HCT116 (cell line): ENCODE results near the gene AGTPBP1. TPM values are rescaled to one million over a fixed set of nuclear protein-coding genes. Genes with fewer than 3 reads are reported as not detected.
"Not testable (repeated sequence)": the region's sequence is repeated elsewhere in the genome, so short reads cannot be mapped to it uniquely, and the experiment has no call there.

ENCODE experiments used
- ATAC-seq: fragments of 200-7000 bp; cut with Tn5 transposase; 2 replicates; pipeline ENCODE4 v1.9.1; 2020; ENCODE audit warnings: mild to moderate bottlenecking, moderate library complexity
- BruUV-seq: library from RNA; stranded (reverse); fragments of 400-500 nt; replicated peaks from 2 replicates; lab custom pipeline; 2021; lab: Mats Ljungman, UMichigan
- CTCF ChIA-PET: fragments of 300-600 bp; sonication (Branson Sonifier 250); formaldehyde crosslinking; loops from one replicate; lab custom pipeline; 2021; ENCODE audit warnings: antibody characterized with exemption; lab: Charles Lee
- POLR2A ChIA-PET: fragments of 300-600, 350-600 bp; sonication (Branson Sonifier 250); formaldehyde crosslinking; loops from one replicate; lab custom pipeline; 2021; ENCODE audit warnings: antibody characterized with exemption; lab: Charles Lee
- RAD21 ChIA-PET, 2 experiments: fragments of 300-600 bp; sonication (Branson Sonifier 250); formaldehyde crosslinking; loops; one replicate each; lab custom pipeline; 2023; ENCODE audit warnings: low total read pairs in 2 of 2; ENCODE audit not compliant: uncharacterized antibody in 2 of 2, unreplicated experiment in 2 of 2, low non-redundant PET in 1 of 2; lab: Charles Lee
- DNase-seq: peaks from one replicate; pipeline ENCODE4 v3.0.0-alpha.2; 2010; ENCODE audit warnings: low read depth, low spot score
- H2AFZ ChIP-seq: fragments of 200-600 bp; shearing (Covaris generic), sonication (generic); 2 replicates; pipeline ENCODE4 v1.6.1; 2017; ENCODE audit warnings: low read depth, mixed run types, mixed read lengths, antibody characterized with exemption, low read length; ENCODE audit not compliant: poor library complexity, severe bottlenecking
- H3K27ac ChIP-seq: 2 replicates; pipeline ENCODE4 v1.5.1; 2012; ENCODE audit warnings: low read depth, low read length
- H3K27me3 ChIP-seq: fragments of 200-600 bp; sonication (generic); 2 replicates; pipeline ENCODE4 v1.6.1; 2016; ENCODE audit warnings: mixed run types, low read length, mixed read lengths; ENCODE audit not compliant: insufficient read depth
- H3K36me3 ChIP-seq, 2 experiments: fragments of 200-500 bp in 1 of 2; fragments of 200-600 bp in 1 of 2; sonication (Bioruptor generic) in 1 of 2; sonication (generic) in 1 of 2; 2 replicates each; pipeline versions ENCODE4 v1.5.1 to v1.6.1; 2014 to 2016; ENCODE audit warnings: low read length in 2 of 2, inconsistent platforms in 1 of 2, mixed read lengths in 1 of 2, mixed run types in 1 of 2; ENCODE audit not compliant: insufficient read depth in 2 of 2, control insufficient read depth in 1 of 2
- H3K4me1 ChIP-seq, 2 experiments: fragments of 200-600 bp in 1 of 2; sonication (generic) in 1 of 2; 2 replicates each; pipeline versions ENCODE4 v1.5.1 to v1.6.1; 2012 to 2017; ENCODE audit warnings: low read length in 2 of 2, inconsistent platforms in 1 of 2, mild to moderate bottlenecking in 1 of 2, mixed read lengths in 1 of 2, mixed run types in 1 of 2, moderate library complexity in 1 of 2; ENCODE audit not compliant: insufficient read depth in 2 of 2, control insufficient read depth in 1 of 2
- H3K4me2 ChIP-seq: fragments of 200-600 bp; sonication (generic); 2 replicates; pipeline ENCODE4 v1.6.1; 2017; ENCODE audit warnings: mixed run types, low read length, mixed read lengths
- H3K4me3 ChIP-seq, 2 experiments: fragments of 200-600 bp in 1 of 2; sonication (generic) in 1 of 2; replicated peaks in 1 of 2; 2 replicates each; pipeline ENCODE4 v1.5.1; 2011 to 2016; ENCODE audit warnings: low read length in 2 of 2, control low read depth in 1 of 2, low read depth in 1 of 2, mild to moderate bottlenecking in 1 of 2, mixed read lengths in 1 of 2, mixed run types in 1 of 2
- H3K79me2 ChIP-seq: fragments of 200-600 bp; sonication (generic); 2 replicates; pipeline ENCODE4 v1.6.1; 2017; ENCODE audit warnings: mild to moderate bottlenecking, mixed run types, low read length, moderate library complexity, mixed read lengths; ENCODE audit not compliant: insufficient read depth
- H3K9ac ChIP-seq: fragments of 200-600 bp; sonication (generic); 2 replicates; pipeline ENCODE4 v1.6.1; 2016; ENCODE audit warnings: low read length, mixed read lengths
- H3K9me2 ChIP-seq: fragments of 200-600 bp; sonication (generic), shearing (Covaris generic); 2 replicates; pipeline ENCODE4 v1.6.1; 2017; ENCODE audit warnings: mixed run types, mild to moderate bottlenecking, moderate library complexity; ENCODE audit not compliant: insufficient read depth
- H3K9me3 ChIP-seq, 2 experiments: fragments of 200-500 bp in 1 of 2; fragments of 200-600 bp in 1 of 2; sonication (Bioruptor generic) in 1 of 2; sonication (generic) in 1 of 2; 2 replicates each; pipeline ENCODE4 v1.6.1; 2014 to 2017; ENCODE audit warnings: low read length in 2 of 2, mixed read lengths in 2 of 2, inconsistent platforms in 1 of 2, low read depth in 1 of 2, mild to moderate bottlenecking in 1 of 2, mixed run types in 1 of 2, moderate library complexity in 1 of 2; ENCODE audit not compliant: control insufficient read depth in 1 of 2, insufficient read depth in 1 of 2
- H4K20me1 ChIP-seq: fragments of 200-600 bp; sonication (generic), shearing (Covaris generic); 2 replicates; pipeline ENCODE4 v1.6.1; 2017; ENCODE audit warnings: mixed run types, mild to moderate bottlenecking, moderate library complexity; ENCODE audit not compliant: insufficient read depth
- CBX3 ChIP-seq: IDR thresholded peaks from 2 replicates; pipeline ENCODE4 v1.6.1; 2012; ENCODE audit warnings: low read depth
- EGR1 ChIP-seq: IDR thresholded peaks from 2 replicates; pipeline ENCODE4 v1.6.1; 2012; ENCODE audit warnings: low read depth
- EZH2phosphoT487 ChIP-seq: fragments of 200-600 bp; IDR thresholded peaks from 2 replicates; pipeline ENCODE4 v1.6.1; 2018; ENCODE audit warnings: antibody characterized with exemption, borderline replicate concordance
- FOSL1 ChIP-seq: IDR thresholded peaks from 2 replicates; pipeline ENCODE4 v1.6.1; 2012; ENCODE audit warnings: low read depth
- JUND ChIP-seq: IDR thresholded peaks from 2 replicates; pipeline ENCODE4 v1.6.1; 2012
- POLR2A ChIP-seq: IDR thresholded peaks from 2 replicates; pipeline ENCODE4 v1.7.0; 2011; ENCODE audit warnings: borderline replicate concordance; ENCODE audit not compliant: insufficient read depth, insufficient read length; ENCODE audit errors: extremely low read depth
- POLR2AphosphoS5 ChIP-seq: IDR thresholded peaks from 2 replicates; pipeline ENCODE4 v1.6.1; 2011; ENCODE audit warnings: mild to moderate bottlenecking, low read depth, low read length, moderate library complexity
- RAD21 ChIP-seq: IDR thresholded peaks from 2 replicates; pipeline ENCODE4 v1.6.1; 2012; ENCODE audit warnings: low read depth, mild to moderate bottlenecking
- SIN3A ChIP-seq: IDR thresholded peaks from 2 replicates; pipeline ENCODE4 v1.6.1; 2012; ENCODE audit warnings: low read depth
- SRF ChIP-seq: IDR thresholded peaks from 2 replicates; pipeline ENCODE4 v1.6.1; 2012; ENCODE audit warnings: low read depth
- ZFX ChIP-seq: fragments of 450-650 bp; IDR thresholded peaks from 2 replicates; pipeline ENCODE4 v1.6.1; 2017
- ZNF274 ChIP-seq: fragments of 200-500 bp; sonication (Bioruptor generic); IDR thresholded peaks from 2 replicates; pipeline ENCODE4 v1.6.1; 2014; ENCODE audit warnings: mild to moderate bottlenecking, low read depth, low read length, inconsistent platforms
- intact Hi-C: fragments of 100-400 bp; cut with micrococcal nuclease; formaldehyde crosslinking; loops from 2 replicates; pipeline ENCODE4 v1.10.0; 2022
- total RNA-seq: library from RNA; stranded (reverse); gene quantifications from one replicate; pipeline ENCODE4 v1.2.1, GENCODE V29; 2021; ENCODE audit not compliant: unreplicated experiment
- TF ChIP-seq, protein P1 (sequence below): IDR thresholded peaks from 2 replicates; pipeline ENCODE4 v1.6.1; 2011; ENCODE audit warnings: mild to moderate bottlenecking, low read length, moderate library complexity; ENCODE audit not compliant: insufficient replicate concordance; ENCODE audit errors: extremely low read depth
- TF ChIP-seq, protein P2 (sequence below): IDR thresholded peaks from 2 replicates; pipeline ENCODE4 v1.6.1; 2012

Gene AGTPBP1
- total RNA-seq, 1 experiment from 2014 or later: 17.4 TPM

DNA sequence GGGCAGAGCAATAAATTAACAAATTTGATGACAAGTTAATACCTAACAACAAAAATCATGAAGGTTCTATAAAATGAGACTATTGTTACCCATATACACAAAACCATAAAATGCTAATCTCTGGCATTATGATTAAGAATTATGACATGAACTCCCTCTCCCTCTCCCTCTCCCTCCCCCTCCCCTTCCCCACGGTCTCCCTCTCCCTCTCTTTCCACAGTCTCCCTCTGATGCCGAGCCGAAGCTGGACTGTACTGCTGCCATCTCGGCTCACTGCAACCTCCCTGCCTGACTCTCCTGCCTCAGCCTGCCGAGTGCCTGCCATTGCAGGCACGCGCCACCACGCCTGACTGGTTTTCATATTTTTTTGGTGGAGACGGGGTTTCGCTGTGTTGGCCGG, 168.8 kb downstream of the AGTPBP1 start:
- RAD21 ChIA-PET, H4K20me1 ChIP-seq, intact Hi-C loops, DNase-seq, H3K9me2 ChIP-seq, H3K27me3 ChIP-seq, H3K4me2 ChIP-seq, CTCF ChIA-PET, H3K27ac ChIP-seq, POLR2A ChIA-PET, H3K4me3 ChIP-seq, H3K36me3 ChIP-seq, BruUV-seq, H3K79me2 ChIP-seq, H2AFZ ChIP-seq, H3K9me3 ChIP-seq, ATAC-seq, H3K9ac ChIP-seq: not testable (repeated sequence)
- H3K4me1 ChIP-seq: peaks cover 11 to 12% of the 10 kb centered on the region in 2 experiments

DNA sequence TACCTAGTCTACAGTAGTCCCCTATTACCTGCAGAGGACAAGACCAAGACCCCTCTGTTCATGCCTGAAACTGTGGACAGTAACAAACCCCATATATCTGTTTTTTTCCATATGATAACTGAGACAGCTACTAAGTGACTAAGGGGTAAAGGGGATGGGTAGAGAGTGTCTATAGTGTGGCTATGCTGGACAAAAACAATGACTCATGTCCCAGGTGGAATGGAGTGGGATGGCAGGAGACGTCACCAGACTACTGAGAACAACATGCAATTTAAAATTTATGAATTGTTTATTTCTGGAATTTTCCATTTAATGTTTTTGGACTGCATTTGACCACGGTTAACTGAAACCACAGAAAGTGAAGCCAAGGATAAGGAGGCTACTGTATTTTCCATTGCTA, 171.8 kb downstream of the AGTPBP1 start:
- DNase-seq (peak; percentile 19), ATAC-seq (peak; percentile 80)
- Histone ChIP-seq H3K36me3 (no peaks in the 10 kb centered on the region; a peak in 1 of 4 replicates), H3K27me3 (no peaks in the 10 kb centered on the region), H3K4me3 (no peak overlapping the region), H3K4me1 (peaks cover 11 to 19% of the 10 kb centered on the region in 2 experiments), H3K9me2 (no peaks in the 10 kb centered on the region), H3K9ac (no peak overlapping the region), H3K79me2 (no peaks in the 10 kb centered on the region), H3K4me2 (peak overlapping the region; percentile 28; the same call in 1 of the 2 replicates), H3K9me3 (no peaks in the 10 kb centered on the region), H3K27ac (no peak overlapping the region), H4K20me1 (no peaks in the 10 kb centered on the region), H2AFZ (no peak overlapping the region)
- intact Hi-C loops: no loop called here
- ChIA-PET CTCF (interaction anchor here (1.7 kb wide), 1 partner anchor 40 kb away, joined by 4 read pairs; no protein-coding TSS in a partner anchor), RAD21 (interaction anchor here in 1 of 2 experiments (0.5 kb wide), 1 partner anchor 128 kb away, joined by 5 read pairs; no protein-coding TSS in a partner anchor), POLR2A (no interaction called here)
- BruUV-seq: no TSS peak
- TF ChIP-seq JUND: 0 out of 2 replicates have a peak, but pooled peaks have one; percentile 17
- no peak for TF ChIP-seq ZFX

DNA sequence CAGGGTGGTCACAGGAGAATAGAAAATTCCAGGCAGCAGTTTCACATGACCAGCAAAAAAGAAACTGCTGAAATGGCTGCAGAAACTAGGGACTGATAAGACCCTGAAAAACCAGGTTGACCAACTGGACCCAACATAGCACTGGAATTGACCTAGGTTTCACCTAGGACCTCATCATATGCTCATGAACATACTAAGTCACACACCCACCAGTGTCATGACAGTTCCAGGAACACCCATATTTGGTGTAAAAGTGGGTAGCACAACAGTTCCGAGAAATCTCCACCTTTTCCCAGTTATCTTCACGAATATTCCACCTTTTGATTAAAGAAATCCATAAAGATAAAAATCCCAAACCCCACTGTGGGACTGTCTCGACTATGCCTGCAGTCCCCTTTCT, 182.2 kb downstream of the AGTPBP1 start:
- Histone ChIP-seq H3K9me2 (no peaks in the 10 kb centered on the region), H3K4me2 (no peak overlapping the region), H3K36me3 (no peaks in the 10 kb centered on the region), H3K4me3 (no peak overlapping the region), H3K9me3 (no peaks in the 10 kb centered on the region), H3K9ac (no peak overlapping the region), H3K79me2 (no peaks in the 10 kb centered on the region), H3K4me1 (no peaks in the 10 kb centered on the region), H2AFZ (no peak overlapping the region), H4K20me1 (0 out of 2 replicates have a peak, but pooled peaks cover 4% of the 10 kb centered on the region), H3K27me3 (no peaks in the 10 kb centered on the region), H3K27ac (no peak overlapping the region)
- TF ChIP-seq EGR1: no peak
- no peak for TF ChIP-seq POLR2A
- TF ChIP-seq JUND: no peak
- TF ChIP-seq POLR2AphosphoS5: no peak
- TF ChIP-seq EZH2phosphoT487: no peak
- TF ChIP-seq FOSL1: no peak
- no peak for TF ChIP-seq SIN3A
- TF ChIP-seq CBX3: no peak
- TF ChIP-seq, protein P1, sequence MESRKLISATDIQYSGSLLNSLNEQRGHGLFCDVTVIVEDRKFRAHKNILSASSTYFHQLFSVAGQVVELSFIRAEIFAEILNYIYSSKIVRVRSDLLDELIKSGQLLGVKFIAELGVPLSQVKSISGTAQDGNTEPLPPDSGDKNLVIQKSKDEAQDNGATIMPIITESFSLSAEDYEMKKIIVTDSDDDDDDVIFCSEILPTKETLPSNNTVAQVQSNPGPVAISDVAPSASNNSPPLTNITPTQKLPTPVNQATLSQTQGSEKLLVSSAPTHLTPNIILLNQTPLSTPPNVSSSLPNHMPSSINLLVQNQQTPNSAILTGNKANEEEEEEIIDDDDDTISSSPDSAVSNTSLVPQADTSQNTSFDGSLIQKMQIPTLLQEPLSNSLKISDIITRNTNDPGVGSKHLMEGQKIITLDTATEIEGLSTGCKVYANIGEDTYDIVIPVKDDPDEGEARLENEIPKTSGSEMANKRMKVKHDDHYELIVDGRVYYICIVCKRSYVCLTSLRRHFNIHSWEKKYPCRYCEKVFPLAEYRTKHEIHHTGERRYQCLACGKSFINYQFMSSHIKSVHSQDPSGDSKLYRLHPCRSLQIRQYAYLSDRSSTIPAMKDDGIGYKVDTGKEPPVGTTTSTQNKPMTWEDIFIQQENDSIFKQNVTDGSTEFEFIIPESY: no peak
- TF ChIP-seq, protein P2, sequence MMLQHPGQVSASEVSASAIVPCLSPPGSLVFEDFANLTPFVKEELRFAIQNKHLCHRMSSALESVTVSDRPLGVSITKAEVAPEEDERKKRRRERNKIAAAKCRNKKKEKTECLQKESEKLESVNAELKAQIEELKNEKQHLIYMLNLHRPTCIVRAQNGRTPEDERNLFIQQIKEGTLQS: no peak
- no peak for TF ChIP-seq RAD21
- TF ChIP-seq SRF: no peak
- TF ChIP-seq ZNF274: no peak
- POLR2A ChIA-PET: no interaction called here
- RAD21 ChIA-PET: no interaction called here
- CTCF ChIA-PET: no interaction called here
- intact Hi-C loops: no loop called here
- ATAC-seq (no peak), DNase-seq (no peak)
- no TSS peak for BruUV-seq
